Panc1 (cell line): ENCODE measurements around the gene TMC8. TPM values are rescaled to one million over a fixed set of nuclear protein-coding genes. Genes with fewer than 3 reads are reported as not detected.

ENCODE experiments used
- ATAC-seq: fragments of 200-7000 bp; cut with Tn5 transposase; 2 replicates; pipeline ENCODE4 v1.9.1; 2020; ENCODE audit warnings: mild to moderate bottlenecking, moderate library complexity
- BruUV-seq: library from RNA; stranded (reverse); fragments of 400-500 nt; replicated peaks from 2 replicates; lab custom pipeline; 2021; lab: Mats Ljungman, UMichigan
- CTCF ChIA-PET: fragments of 300-600 bp; sonication (Branson Sonifier 250); formaldehyde crosslinking; loops from one replicate; lab custom pipeline; 2022; ENCODE audit warnings: antibody characterized with exemption; lab: Charles Lee
- POLR2A ChIA-PET: fragments of 300-600 bp; sonication (Branson Sonifier 250); formaldehyde crosslinking; loops from one replicate; lab custom pipeline; 2022; ENCODE audit warnings: antibody characterized with exemption; lab: Charles Lee
- DNase-seq: peaks from one replicate; pipeline ENCODE4 v3.0.0-alpha.2; 2010; ENCODE audit warnings: low read depth, low spot score
- H3K27ac ChIP-seq: 2 replicates; pipeline ENCODE4 v1.5.1; 2011; ENCODE audit warnings: mild to moderate bottlenecking, low read length, inconsistent platforms
- H3K27me3 ChIP-seq: fragments of 200-500 bp; sonication (Bioruptor generic); 2 replicates; pipeline ENCODE4 v1.6.0; 2014; ENCODE audit warnings: low read length, inconsistent platforms; ENCODE audit not compliant: control insufficient read depth, insufficient read depth
- H3K36me3 ChIP-seq: fragments of 200-500 bp; sonication (Bioruptor generic); 2 replicates; pipeline ENCODE4 v1.5.1; 2014; ENCODE audit warnings: inconsistent platforms, mild to moderate bottlenecking, low read length, moderate library complexity; ENCODE audit not compliant: control insufficient read depth, insufficient read depth
- H3K4me1 ChIP-seq: 2 replicates; pipeline ENCODE4 v1.5.1; 2011; ENCODE audit warnings: inconsistent platforms, mild to moderate bottlenecking, low read length, moderate library complexity; ENCODE audit not compliant: control insufficient read depth, insufficient read depth
- H3K4me3 ChIP-seq, 2 experiments: 2 replicates each; pipeline ENCODE4 v1.5.1; 2011 to 2012; ENCODE audit warnings: low read depth in 2 of 2, low read length in 2 of 2, mild to moderate bottlenecking in 2 of 2, inconsistent platforms in 1 of 2, moderate library complexity in 1 of 2
- H3K9me3 ChIP-seq: fragments of 200-500 bp; sonication (Bioruptor generic); 2 replicates; pipeline ENCODE4 v1.5.1; 2014; ENCODE audit warnings: low read depth, mild to moderate bottlenecking, inconsistent platforms, low read length, moderate library complexity; ENCODE audit not compliant: control insufficient read depth, insufficient read depth
- CTCF ChIP-seq: fragments of 450-650 bp; IDR thresholded peaks from 2 replicates; pipeline ENCODE4 v1.5.1; 2017; ENCODE audit warnings: mild to moderate bottlenecking
- POLR2AphosphoS5 ChIP-seq: IDR thresholded peaks from 2 replicates; pipeline ENCODE4 v1.6.1; 2012; ENCODE audit warnings: mild to moderate bottlenecking, low read depth, low read length, moderate library complexity
- REST ChIP-seq, 2 experiments: IDR thresholded peaks; 2 replicates each; pipeline ENCODE4 v1.6.1; 2011 to 2012; ENCODE audit warnings: low read depth in 2 of 2, control low read depth in 1 of 2, low read length in 1 of 2, mild to moderate bottlenecking in 1 of 2, moderate library complexity in 1 of 2; ENCODE audit not compliant: insufficient read depth in 1 of 2
- SIN3A ChIP-seq: IDR thresholded peaks from 2 replicates; pipeline ENCODE4 v1.6.1; 2012; ENCODE audit warnings: low read depth, mild to moderate bottlenecking, low read length, moderate library complexity, borderline replicate concordance; ENCODE audit not compliant: insufficient read depth
- TCF7L2 ChIP-seq: IDR thresholded peaks from 2 replicates; pipeline ENCODE4 v1.6.1; 2011; ENCODE audit warnings: mild to moderate bottlenecking, low read depth, low read length, inconsistent platforms
- in situ Hi-C: cut with HindIII; loops from 2 replicates; pipeline ENCODE4 v1.10.0; 2016; ENCODE audit warnings: low sequenced_read_pairs, low pct_unique_long_range_greater_than_20kb
- intact Hi-C: fragments of 100-400 bp; cut with micrococcal nuclease; formaldehyde crosslinking; loops from one replicate; pipeline ENCODE4 v1.10.0; 2022; ENCODE audit not compliant: unreplicated experiment
- total RNA-seq: library from RNA; stranded (reverse); gene quantifications from one replicate; pipeline ENCODE4 v1.2.1, GENCODE V29; 2021; ENCODE audit not compliant: unreplicated experiment

TMC8 gene
- total RNA-seq, 1 experiment from 2014 or later = 1.4 TPM

- in situ Hi-C loops (no loop called here), intact Hi-C loops (no loop called here)
- H3K4me1 ChIP-seq = peaks cover 39% of the 10 kb centered on the region
- DNase-seq = no peak
- no peak for TF ChIP-seq REST (IDR thresholded peaks at IDR 0.05; ENCODE audit: insufficient read depth in 1 of 2, low read depth in 2 of 2, low read length in 1 of 2)
- no peak for TF ChIP-seq TCF7L2
- TF ChIP-seq POLR2AphosphoS5 = peak; percentile 33; the same call in 1 of the 2 replicates
- TF ChIP-seq SIN3A = no peak
- no peak for TF ChIP-seq CTCF
- BruUV-seq = no TSS peak
- ATAC-seq = peak; percentile 12; the same call in 1 of the 2 replicates
- H3K9me3 ChIP-seq = no peaks in the 10 kb centered on the region
- no peak overlapping the region for H3K4me3 ChIP-seq
- ChIA-PET POLR2A (interaction anchor here (0.5 to 1.1 kb wide), 3 partner anchors 20 to 1019 kb away, joined by 3 to 8 read pairs (median 3); no protein-coding TSS in a partner anchor), CTCF (no interaction called here)
- H3K36me3 ChIP-seq = no peaks in the 10 kb centered on the region
- no peaks in the 10 kb centered on the region for H3K27me3 ChIP-seq
- peak overlapping the region; percentile 76 for H3K27ac ChIP-seq
These were observed 13.7 kb downstream of the TMC8 start for GRCh38 chr17:78144147-78144719.

- TF ChIP-seq TCF7L2 (no peak), SIN3A (no peak), CTCF (no peak), POLR2AphosphoS5 (no peak), REST (IDR thresholded peaks at IDR 0.05; ENCODE audit: insufficient read depth in 1 of 2, low read depth in 2 of 2, low read length in 1 of 2) (no peak)
- DNase-seq = no peak
- H3K36me3 ChIP-seq = no peaks in the 10 kb centered on the region
- peak overlapping the region; percentile 9 for H3K27ac ChIP-seq
- H3K9me3 ChIP-seq = no peaks in the 10 kb centered on the region
- in situ Hi-C loops = no loop called here
- ChIA-PET POLR2A (interaction anchor here (0.6 to 1.1 kb wide), 2 partner anchors 19 to 1020 kb away, joined by 3 to 8 read pairs; no protein-coding TSS in a partner anchor), CTCF (interaction anchor here (0.8 kb wide), 1 partner anchor 30 kb away, joined by 3 read pairs; no protein-coding TSS in a partner anchor)
- BruUV-seq = no TSS peak
- ATAC-seq = peak; percentile 37; the same call in 1 of the 2 replicates
- H3K4me1 ChIP-seq = peaks cover 39% of the 10 kb centered on the region
- H3K4me3 ChIP-seq = no peak overlapping the region
- H3K27me3 ChIP-seq = no peaks in the 10 kb centered on the region
- intact Hi-C loops = no loop called here
These were observed 14.4 kb downstream of the TMC8 start for GRCh38 chr17:78144736-78145641.
